IMR-90 (cell line): ENCODE measurements around the gene ADAMTS6. TPM values are rescaled to one million over a fixed set of nuclear protein-coding genes. Genes with fewer than 3 reads are reported as not detected.

Experiments used
- ATAC-seq: fragments of 200-7000 bp; cut with Tn5 transposase; 2 replicates; pipeline ENCODE4 v1.9.1; 2020; ENCODE audit warnings: low read depth, mild to moderate bottlenecking, moderate library complexity
- BruUV-seq: library from RNA; stranded (reverse); fragments of 400-500 nt; replicated peaks from 2 replicates; lab custom pipeline; 2021; lab: Mats Ljungman, UMichigan
- CTCF ChIA-PET: fragments of 300-600 bp; formaldehyde crosslinking; extraction: SDS; loops from one replicate; lab custom pipeline; 2021; ENCODE audit warnings: antibody characterized with exemption; lab: Yijun Ruan, JAX
- POLR2A ChIA-PET: fragments of 300-600 bp; sonication (Branson Sonifier 250); formaldehyde crosslinking; loops from one replicate; lab custom pipeline; 2022; ENCODE audit warnings: antibody characterized with exemption; ENCODE audit not compliant: unreplicated experiment; lab: Charles Lee
- DNase-seq: peaks from one replicate; pipeline ENCODE4 v3.0.0; 2013
- H2AFZ ChIP-seq: replicated peaks from 2 replicates; pipeline ENCODE3; 2013; ENCODE audit warnings: low read length, mild to moderate bottlenecking; ENCODE audit not compliant: poor library complexity
- H2AK5ac ChIP-seq: 2 replicates; pipeline ENCODE4 v1.6.1; 2013; ENCODE audit warnings: low read depth, low read length, inconsistent platforms
- H2AK9ac ChIP-seq: replicated peaks from 2 replicates; pipeline ENCODE3; 2013; ENCODE audit warnings: mild to moderate bottlenecking, low read depth, low read length, moderate library complexity; ENCODE audit not compliant: poor library complexity
- H2BK120ac ChIP-seq: 2 replicates; pipeline ENCODE4 v1.6.1; 2013; ENCODE audit warnings: low read depth, low read length, inconsistent platforms
- H2BK15ac ChIP-seq: 3 replicates; pipeline ENCODE4 v1.6.1; 2013; ENCODE audit warnings: low read depth, low read length, inconsistent platforms
- H2BK20ac ChIP-seq: 2 replicates; pipeline ENCODE4 v1.6.1; 2013; ENCODE audit warnings: low read depth, mild to moderate bottlenecking, inconsistent platforms, low read length, moderate library complexity
- H2BK5ac ChIP-seq: 2 replicates; pipeline ENCODE4 v1.6.1; 2013; ENCODE audit warnings: mild to moderate bottlenecking, low read depth, low read length, inconsistent platforms; ENCODE audit not compliant: poor library complexity, severe bottlenecking
- H3K14ac ChIP-seq: replicated peaks from 2 replicates; pipeline ENCODE4 v1.6.1; 2013; ENCODE audit warnings: low read depth, low read length, inconsistent platforms
- H3K18ac ChIP-seq: 2 replicates; pipeline ENCODE4 v1.6.1; 2013; ENCODE audit warnings: low read depth, low read length, control low read depth
- H3K23ac ChIP-seq: 2 replicates; pipeline ENCODE4 v1.6.1; 2013; ENCODE audit warnings: low read depth, low read length, inconsistent platforms
- H3K27ac ChIP-seq: 2 replicates; pipeline ENCODE4 v1.5.1; 2013; ENCODE audit warnings: mild to moderate bottlenecking, control low read depth, low read length; ENCODE audit not compliant: insufficient read depth
- H3K27me3 ChIP-seq: 2 replicates; pipeline ENCODE4 v1.6.1; 2013; ENCODE audit warnings: low read length; ENCODE audit not compliant: control insufficient read depth, insufficient read depth
- H3K36me3 ChIP-seq: 2 replicates; pipeline ENCODE4 v1.6.1; 2013; ENCODE audit warnings: low read length, mixed read lengths; ENCODE audit not compliant: control insufficient read depth, insufficient read depth
- H3K4ac ChIP-seq: 2 replicates; pipeline ENCODE4 v1.6.1; 2013; ENCODE audit warnings: low read depth, low read length, inconsistent platforms
- H3K4me1 ChIP-seq: 2 replicates; pipeline ENCODE4 v1.6.1; 2013; ENCODE audit warnings: low read length, mixed read lengths; ENCODE audit not compliant: control insufficient read depth, insufficient read depth
- H3K4me2 ChIP-seq: 2 replicates; pipeline ENCODE4 v1.6.1; 2013; ENCODE audit warnings: low read depth, mild to moderate bottlenecking, control low read depth, low read length, moderate library complexity
- H3K4me3 ChIP-seq: 2 replicates; pipeline ENCODE4 v1.5.1; 2013; ENCODE audit warnings: low read depth, mild to moderate bottlenecking, control low read depth, low read length, moderate library complexity; ENCODE audit not compliant: insufficient read depth
- H3K56ac ChIP-seq: 2 replicates; pipeline ENCODE4 v1.6.1; 2013; ENCODE audit warnings: low read length, inconsistent platforms; ENCODE audit not compliant: insufficient read depth; ENCODE audit errors: extremely low read depth
- H3K79me1 ChIP-seq, 2 experiments: 2 replicates each; pipeline ENCODE4 v1.6.1; 2013; ENCODE audit warnings: low read length in 2 of 2, inconsistent platforms in 1 of 2, low read depth in 1 of 2
- H3K9ac ChIP-seq: 2 replicates; pipeline ENCODE4 v1.6.1; 2013; ENCODE audit warnings: low read depth, low read length, control low read depth
- H3K9me1 ChIP-seq: 2 replicates; pipeline ENCODE4 v1.6.1; 2013; ENCODE audit warnings: low read length, inconsistent platforms; ENCODE audit not compliant: insufficient read depth
- H3K9me3 ChIP-seq: 2 replicates; pipeline ENCODE4 v1.6.1; 2013; ENCODE audit warnings: low read length; ENCODE audit not compliant: control insufficient read depth, insufficient read depth
- H4K20me1 ChIP-seq: 2 replicates; pipeline ENCODE4 v1.6.1; 2013; ENCODE audit warnings: low read length, inconsistent platforms; ENCODE audit not compliant: insufficient read depth
- H4K5ac ChIP-seq: 2 replicates; pipeline ENCODE4 v1.6.1; 2013; ENCODE audit warnings: mild to moderate bottlenecking, low read depth, low read length, control low read depth
- H4K8ac ChIP-seq, 2 experiments: 2 replicates each; pipeline ENCODE4 v1.6.1; 2013; ENCODE audit warnings: low read depth in 2 of 2, low read length in 2 of 2, control low read depth in 1 of 2, inconsistent platforms in 1 of 2
- H4K91ac ChIP-seq: 2 replicates; pipeline ENCODE4 v1.6.1; 2013; ENCODE audit warnings: low read depth, low read length, inconsistent platforms; ENCODE audit not compliant: insufficient read depth
- BHLHE40 ChIP-seq: fragments of 150-350 bp; IDR thresholded peaks from 2 replicates; pipeline ENCODE4 v1.6.1; 2016; ENCODE audit warnings: mild to moderate bottlenecking, low read depth, low read length
- CEBPB ChIP-seq: IDR thresholded peaks from 2 replicates; pipeline ENCODE4 v1.6.1; 2012; ENCODE audit warnings: low read depth, low read length, improper control_type of control experiment
- CTCF ChIP-seq: conservative IDR thresholded peaks from 2 replicates; pipeline ENCODE4 v1.5.1; 2012; ENCODE audit warnings: mild to moderate bottlenecking, low read depth, low read length, improper control_type of control experiment
- FOS ChIP-seq: fragments of 150-350 bp; IDR thresholded peaks from 2 replicates; pipeline ENCODE4 v1.6.1; 2016; ENCODE audit warnings: low read depth, low read length
- MAFK ChIP-seq: IDR thresholded peaks from 2 replicates; pipeline ENCODE4 v1.6.1; 2012; ENCODE audit warnings: low read depth, low read length, improper control_type of control experiment
- MAZ ChIP-seq: IDR thresholded peaks from 2 replicates; pipeline ENCODE4 v1.6.1; 2012; ENCODE audit warnings: low read depth, mild to moderate bottlenecking, low read length, improper control_type of control experiment, moderate library complexity, borderline replicate concordance
- POLR2A ChIP-seq: IDR thresholded peaks from 2 replicates; pipeline ENCODE4 v1.6.1; 2012; ENCODE audit warnings: mild to moderate bottlenecking, low read depth, low read length
- RAD21 ChIP-seq: IDR thresholded peaks from 2 replicates; pipeline ENCODE4 v1.6.1; 2012; ENCODE audit warnings: low read length, improper control_type of control experiment
- RFX5 ChIP-seq: IDR thresholded peaks from 2 replicates; pipeline ENCODE4 v1.8.0; 2012; ENCODE audit warnings: low read depth, mild to moderate bottlenecking, low read length, moderate library complexity
- SMC3 ChIP-seq: fragments of 150-350 bp; IDR thresholded peaks from 2 replicates; pipeline ENCODE4 v1.6.1; 2016; ENCODE audit warnings: low read depth, mild to moderate bottlenecking, antibody characterized with exemption, low read length, moderate library complexity
- USF2 ChIP-seq: fragments of 150-350 bp; IDR thresholded peaks from 2 replicates; pipeline ENCODE4 v1.6.1; 2017; ENCODE audit warnings: mild to moderate bottlenecking, antibody characterized with exemption, low read length, low read depth
- WGBS, 2 experiments: methylation state at CpG; one replicate each; pipeline versions ENCODE4 v1.1.5 to v1.1.7; 2013; ENCODE audit warnings: missing lambda C conversion rate in 2 of 2; ENCODE audit not compliant: insufficient read length in 1 of 2; ENCODE audit errors: extremely low coverage in 2 of 2; 5-methylcytosine and 5-hydroxymethylcytosine counted together
- dilution Hi-C: fragments of 300-500 bp; cut with HindIII; formaldehyde crosslinking; loops from one replicate; pipeline ENCODE4 v1.14.3; 2018; ENCODE audit warnings: low sequenced_read_pairs; ENCODE audit not compliant: unreplicated experiment
- in situ Hi-C: fragments of 300-500 bp; cut with MboI; formaldehyde crosslinking; loops from 3 replicates; pipeline ENCODE4 v1.14.3; 2019; ENCODE audit warnings: low sequenced_read_pairs, inconsistent platforms, mixed read lengths
- intact Hi-C: fragments of 100-400 bp; cut with micrococcal nuclease; formaldehyde crosslinking; loops from 2 replicates; pipeline ENCODE4 v1.10.0; 2022
- polyA plus RNA-seq, 3 experiments: library from polyadenylated mRNA; depleted of rRNA; stranded (reverse); fragments of >200 nt; gene quantifications; 2 replicates each; pipeline ENCODE4 v1.2.3, GENCODE V29; 2012; ENCODE audit warnings: low replicate concordance in 1 of 3
- total RNA-seq: library from RNA; depleted of rRNA; stranded (reverse); fragments of >200 nt; gene quantifications from 2 replicates; pipeline ENCODE4 v1.2.3, GENCODE V29; 2012

Gene ADAMTS6
- total and polyA plus RNA-seq, 2 of the 4 experiments (the other 2 are of a cell fraction), result 23.9 to 173 TPM

- in situ Hi-C loops, result no loop called here
- no peak overlapping the region for H2AK5ac ChIP-seq
Observed at GRCh38 chr5:65271906-65272305, 209.8 kb downstream of the ADAMTS6 start.

More at GRCh38 chr5:65271906-65272305, 209.8 kb downstream of the ADAMTS6 start:
- ATAC-seq (no peak), DNase-seq (no peak)
- Histone ChIP-seq H3K27me3 (no peaks in the 10 kb centered on the region), H2AFZ (no peak overlapping the region), H3K4me1 (no peaks in the 10 kb centered on the region), H3K27ac (no peak overlapping the region), H3K4me2 (no peak overlapping the region), H3K36me3 (peaks cover 4% of the 10 kb centered on the region; the same call in 1 of the 2 replicates), H3K79me1 (no peaks in the 10 kb centered on the region; a peak in 1 of 4 replicates), H3K14ac (no peak overlapping the region), H4K91ac (no peak overlapping the region), H3K4ac (no peak overlapping the region), H2AK9ac (no peak overlapping the region), H4K5ac (no peak overlapping the region), H2BK15ac (no peak overlapping the region), H4K20me1 (no peaks in the 10 kb centered on the region), H2BK20ac (no peak overlapping the region), H2BK120ac (no peak overlapping the region), H3K9ac (no peak overlapping the region), H3K23ac (no peak overlapping the region), H3K4me3 (no peak overlapping the region), H3K9me1 (no peaks in the 10 kb centered on the region), H3K18ac (no peak overlapping the region), H3K9me3 (no peaks in the 10 kb centered on the region), H4K8ac (no peak overlapping the region), H3K56ac (no peak overlapping the region), H2BK5ac (no peak overlapping the region)
- BruUV-seq, result no TSS peak
- no CpG with 5 or more reads among the region's 1 CpG for WGBS, 2 experiments
- intact Hi-C loops (loop anchor here (10.0 kb wide), 1 partner anchor 457 kb away; no protein-coding TSS in a partner anchor), dilution Hi-C loops (no loop called here)
- ChIA-PET POLR2A (no interaction called here), CTCF (no interaction called here)
- TF ChIP-seq SMC3, result no peak
- TF ChIP-seq FOS, result no peak
- TF ChIP-seq CTCF, result no peak
- no peak for TF ChIP-seq BHLHE40
- no peak for TF ChIP-seq POLR2A
- no peak for TF ChIP-seq USF2
- no peak for TF ChIP-seq RAD21
- no peak for TF ChIP-seq MAZ
- no peak for TF ChIP-seq CEBPB
- no peak for TF ChIP-seq MAFK
- no peak for TF ChIP-seq RFX5
